Measurements from ENCODE around the gene ANKRD24.

- TF ChIP-seq, protein P1, sequence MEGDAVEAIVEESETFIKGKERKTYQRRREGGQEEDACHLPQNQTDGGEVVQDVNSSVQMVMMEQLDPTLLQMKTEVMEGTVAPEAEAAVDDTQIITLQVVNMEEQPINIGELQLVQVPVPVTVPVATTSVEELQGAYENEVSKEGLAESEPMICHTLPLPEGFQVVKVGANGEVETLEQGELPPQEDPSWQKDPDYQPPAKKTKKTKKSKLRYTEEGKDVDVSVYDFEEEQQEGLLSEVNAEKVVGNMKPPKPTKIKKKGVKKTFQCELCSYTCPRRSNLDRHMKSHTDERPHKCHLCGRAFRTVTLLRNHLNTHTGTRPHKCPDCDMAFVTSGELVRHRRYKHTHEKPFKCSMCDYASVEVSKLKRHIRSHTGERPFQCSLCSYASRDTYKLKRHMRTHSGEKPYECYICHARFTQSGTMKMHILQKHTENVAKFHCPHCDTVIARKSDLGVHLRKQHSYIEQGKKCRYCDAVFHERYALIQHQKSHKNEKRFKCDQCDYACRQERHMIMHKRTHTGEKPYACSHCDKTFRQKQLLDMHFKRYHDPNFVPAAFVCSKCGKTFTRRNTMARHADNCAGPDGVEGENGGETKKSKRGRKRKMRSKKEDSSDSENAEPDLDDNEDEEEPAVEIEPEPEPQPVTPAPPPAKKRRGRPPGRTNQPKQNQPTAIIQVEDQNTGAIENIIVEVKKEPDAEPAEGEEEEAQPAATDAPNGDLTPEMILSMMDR (IDR thresholded peaks at IDR 0.05): no peak
- no peak for TF ChIP-seq POLR2A (IDR thresholded peaks at IDR 0.05)
These were observed 56.3 kb downstream of the ANKRD24 start for GRCh38 chr19:4238831-4239230.
